Transverse colon (tissue), 3 donors: ENCODE results near the gene SLC15A4.

Experiments used
- CTCF ChIP-seq, 5 experiments: fragments of 200-600 bp in 3 of 5; fragments of 450-650 bp in 2 of 5; sonication (generic) in 3 of 5; IDR thresholded peaks; 1 replicate in 2 of 5; 2 replicates in 3 of 5; pipeline ENCODE4 v1.5.1; 2016 to 2017; ENCODE audit warnings: antibody characterized with exemption in 5 of 5, inconsistent platforms in 3 of 5, mild to moderate bottlenecking in 2 of 5, moderate library complexity in 1 of 5
- POLR2A ChIP-seq: fragments of 450-650 bp; IDR thresholded peaks from one replicate; pipeline ENCODE4 v1.6.1; 2016; ENCODE audit warnings: antibody characterized with exemption, mild to moderate bottlenecking, moderate library complexity

DNA sequence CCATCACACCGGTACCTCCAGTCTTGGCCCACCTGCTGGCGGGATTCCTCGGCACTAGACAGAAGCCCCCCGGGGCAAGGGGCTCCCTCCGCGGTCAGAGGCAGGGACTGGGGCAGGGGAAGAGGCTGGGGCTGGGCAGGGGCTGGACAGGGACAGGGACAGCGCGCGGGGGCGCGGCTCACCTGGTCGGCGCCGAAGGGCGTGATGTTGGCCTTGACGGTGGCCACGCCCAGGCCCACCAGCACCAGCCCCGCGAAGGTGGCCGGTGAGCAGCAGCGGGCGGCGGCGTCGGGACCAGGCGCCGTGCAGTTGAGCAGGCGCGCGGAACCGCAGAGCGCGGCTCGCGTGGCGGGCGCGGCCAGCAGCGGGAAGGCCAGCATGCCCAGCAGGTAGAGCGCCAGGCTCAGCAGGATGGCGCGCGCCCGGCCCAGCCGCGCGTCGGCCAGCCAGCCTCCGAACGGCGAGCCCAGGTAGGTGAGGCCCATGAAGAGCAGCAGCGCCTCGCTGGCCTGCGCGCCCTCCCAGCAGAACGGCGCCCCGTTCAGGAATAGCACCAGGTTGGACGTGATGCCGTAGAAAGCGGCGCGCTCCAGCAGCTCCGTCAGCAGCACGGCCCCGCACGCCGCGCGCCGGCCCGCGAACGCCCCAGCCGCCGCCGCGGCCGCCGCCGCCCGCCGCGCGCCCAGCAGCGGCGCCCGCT is 392 bp downstream of the SLC15A4 start:
- TF ChIP-seq CTCF (IDR thresholded peaks at IDR 0.05) (no peak), POLR2A (no peak)
